IPS DF 4.7 (cell line): ENCODE data around the gene ACIN1.

Experiments used
- DNase-seq: peaks from one replicate; pipeline ENCODE4 v3.0.0-alpha.2; 2013; ENCODE audit warnings: low spot score; ENCODE audit errors: extremely low read depth

The ACIN1 gene

GRCh38 chr14:23094666-23095195, at the start of gene ACIN1:
Gene ACIN1, minus strand, starts transcription at chr14:23095136. Its CDS starts 24 bp downstream, at chr14:23095112.
- no peak for DNase-seq

- no peak for DNase-seq
Measured at GRCh38 chr14:23143911-23144310, 49.0 kb upstream of the ACIN1 start.

- no peak for DNase-seq
Measured at GRCh38 chr14:23142826-23143225, 47.9 kb upstream of the ACIN1 start.

- no peak for DNase-seq
Measured at GRCh38 chr14:23141706-23142444, 46.9 kb upstream of the ACIN1 start.

GRCh38 chr14:23140371-23140770, 45.4 kb upstream of the ACIN1 start:
- DNase-seq = no peak

GRCh38 chr14:23139874-23140273, 44.9 kb upstream of the ACIN1 start:
- DNase-seq = no peak

GRCh38 chr14:23137813-23138535, 43.0 kb upstream of the ACIN1 start:
- DNase-seq = no peak

- no peak for DNase-seq
Measured at GRCh38 chr14:23137192-23137812, 42.4 kb upstream of the ACIN1 start.

- DNase-seq = no peak
Measured at GRCh38 chr14:23136566-23137133, 41.7 kb upstream of the ACIN1 start.

- DNase-seq = no peak
Measured at GRCh38 chr14:23132970-23133369, 38.0 kb upstream of the ACIN1 start.

GRCh38 chr14:23131482-23131881, 36.5 kb upstream of the ACIN1 start:
- DNase-seq = no peak

GRCh38 chr14:23130871-23131270, 35.9 kb upstream of the ACIN1 start:
- DNase-seq = no peak

GRCh38 chr14:23129759-23130316, 34.9 kb upstream of the ACIN1 start:
- no peak for DNase-seq

GRCh38 chr14:23128969-23129758, 34.2 kb upstream of the ACIN1 start:
- DNase-seq = no peak

- DNase-seq = no peak
Measured at GRCh38 chr14:23127861-23128260, 32.9 kb upstream of the ACIN1 start.

GRCh38 chr14:23126548-23127278, 31.8 kb upstream of the ACIN1 start:
- DNase-seq = no peak

- DNase-seq = no peak
Measured at GRCh38 chr14:23125933-23126524, 31.1 kb upstream of the ACIN1 start.

- no peak for DNase-seq
Measured at GRCh38 chr14:23125011-23125410, 30.1 kb upstream of the ACIN1 start.

GRCh38 chr14:23124337-23124954, 29.5 kb upstream of the ACIN1 start:
- DNase-seq = no peak
